ENCODE measurements around the gene GRID2IP.
"Not testable (repeated sequence)": the region's sequence is repeated elsewhere in the genome, so short reads cannot be mapped to it uniquely, and the experiment has no call there.

GRID2IP gene

DNA sequence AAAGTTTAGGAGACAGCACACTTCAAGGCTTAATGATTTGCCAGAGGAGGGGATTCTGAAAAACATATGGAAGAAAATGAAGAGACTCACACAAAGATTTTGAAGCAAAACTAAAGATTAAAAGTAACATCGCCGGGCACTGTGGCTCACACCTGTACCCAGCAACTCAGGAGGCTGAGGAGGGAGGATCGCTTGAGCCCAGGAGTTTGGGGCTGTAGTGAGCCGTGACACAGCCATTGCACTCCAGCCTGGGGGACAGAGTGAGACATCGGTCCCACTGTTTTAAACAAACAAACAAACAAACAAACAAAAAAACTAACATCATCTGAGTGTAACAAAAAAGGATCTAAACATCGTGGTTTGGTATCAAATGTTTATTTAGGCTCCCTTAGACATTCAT is 69.8 kb downstream of the GRID2IP start:
- no peaks in the 10 kb centered on the region for H3K27me3 ChIP-seq (ENCODE audit: insufficient read depth, low read length)
- no peaks in the 10 kb centered on the region for H3K9me3 ChIP-seq (ENCODE audit: low read length)
- H3K4me1 ChIP-seq (ENCODE audit: insufficient read depth, low read length), result peaks cover 15% of the 10 kb centered on the region
- H2AFZ ChIP-seq (ENCODE audit: low read depth, low read length), result no peak overlapping the region
- H3K4me3 ChIP-seq (ENCODE audit: low read length), result no peak overlapping the region
- H3K36me3 ChIP-seq (ENCODE audit: insufficient read depth, low read length), result peaks cover 21% of the 10 kb centered on the region

DNA sequence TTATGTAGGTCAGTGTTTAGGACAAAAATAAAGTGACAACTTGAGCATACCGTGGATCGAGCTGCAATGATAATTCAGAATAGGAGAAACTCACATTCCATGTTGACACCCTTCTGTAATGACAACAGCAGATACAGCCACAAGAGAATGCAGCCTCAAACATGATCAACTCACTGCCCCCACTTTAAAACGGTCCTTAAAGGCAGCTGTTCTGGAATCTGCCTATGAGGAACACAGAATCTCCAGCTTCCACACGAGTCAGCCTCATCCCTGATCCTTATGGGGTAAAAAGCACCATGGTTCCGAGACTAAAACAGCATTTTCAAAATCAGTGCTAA is 71.0 kb downstream of the GRID2IP start:
- H3K9me3 ChIP-seq (ENCODE audit: low read length), result no peaks in the 10 kb centered on the region
- peaks cover 23% of the 10 kb centered on the region for H3K36me3 ChIP-seq (ENCODE audit: insufficient read depth, low read length)
- no peaks in the 10 kb centered on the region for H3K27me3 ChIP-seq (ENCODE audit: insufficient read depth, low read length)
- H3K4me3 ChIP-seq (ENCODE audit: low read length), result no peak overlapping the region
- H3K4me1 ChIP-seq (ENCODE audit: insufficient read depth, low read length), result peaks cover 15% of the 10 kb centered on the region
- H2AFZ ChIP-seq (ENCODE audit: low read depth, low read length), result no peak overlapping the region

DNA sequence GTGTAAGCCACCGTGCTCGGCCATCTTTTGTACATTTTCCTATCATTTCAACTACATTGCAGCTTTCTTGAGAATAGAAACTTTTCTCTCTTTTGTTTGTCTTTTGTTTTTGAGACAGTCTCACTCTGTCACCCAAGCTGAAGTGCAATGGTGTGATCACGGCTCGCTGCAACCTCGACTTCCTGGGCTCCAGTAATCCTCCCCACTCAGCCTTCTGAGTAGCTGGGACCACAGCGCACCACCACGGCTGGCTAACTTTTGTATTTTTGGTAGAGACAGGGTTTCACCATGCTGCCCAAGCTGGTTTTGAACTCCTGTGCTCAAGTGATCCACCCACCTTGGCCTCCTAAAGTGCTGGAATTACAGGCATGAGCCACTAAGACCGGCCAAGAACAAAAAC is 72.2 kb downstream of the GRID2IP start:
- Histone ChIP-seq H3K36me3 (ENCODE audit: insufficient read depth, low read length) (peaks cover 27% of the 10 kb centered on the region), H2AFZ (ENCODE audit: low read depth, low read length) (no peak overlapping the region), H3K4me1 (ENCODE audit: insufficient read depth, low read length) (peaks cover 15% of the 10 kb centered on the region), H3K27me3 (ENCODE audit: insufficient read depth, low read length) (no peaks in the 10 kb centered on the region), H3K9me3 (ENCODE audit: low read length) (no peaks in the 10 kb centered on the region), H3K4me3 (ENCODE audit: low read length) (no peak overlapping the region)

DNA sequence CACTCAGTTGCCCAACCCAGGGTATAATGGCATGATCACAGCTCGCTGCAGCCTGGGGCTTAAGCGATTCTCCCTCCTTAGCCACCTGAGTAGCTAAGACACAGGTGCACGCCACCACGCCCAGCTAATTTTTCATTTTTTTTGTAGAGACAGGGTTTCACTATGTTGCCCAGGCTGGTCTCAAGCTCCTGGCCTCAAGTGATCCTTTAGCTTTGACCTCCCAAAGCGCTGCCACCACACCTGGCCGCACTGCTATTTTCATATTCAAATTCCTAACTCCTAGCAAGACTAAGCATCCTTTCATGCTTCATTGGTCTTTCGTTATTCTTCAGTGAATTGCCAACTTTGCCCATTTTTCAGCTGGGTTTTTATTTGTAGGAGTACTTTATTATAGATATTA is 73.1 kb downstream of the GRID2IP start:
- Histone ChIP-seq H3K27me3 (ENCODE audit: insufficient read depth, low read length) (no peaks in the 10 kb centered on the region), H3K4me3 (ENCODE audit: low read length) (no peak overlapping the region), H3K36me3 (ENCODE audit: insufficient read depth, low read length) (peaks cover 36% of the 10 kb centered on the region), H2AFZ (ENCODE audit: low read depth, low read length) (no peak overlapping the region), H3K9me3 (ENCODE audit: low read length) (no peaks in the 10 kb centered on the region), H3K4me1 (ENCODE audit: insufficient read depth, low read length) (peaks cover 15% of the 10 kb centered on the region)

DNA sequence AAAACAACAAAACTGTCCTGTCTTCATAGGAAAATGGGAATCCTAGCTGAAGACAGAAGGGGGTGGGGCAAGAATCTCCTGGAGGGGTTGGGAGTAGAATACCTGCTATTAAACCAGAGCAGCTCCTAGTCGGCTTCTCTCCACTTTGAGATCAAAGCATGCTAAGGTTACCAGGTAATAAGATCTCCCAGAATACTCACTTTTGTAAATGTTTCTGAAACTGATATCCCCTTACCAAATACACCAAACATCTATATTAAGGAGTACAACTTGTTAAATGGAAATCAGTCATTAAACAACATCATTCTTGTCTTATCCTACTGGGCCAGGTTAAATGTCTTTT is 74.0 kb downstream of the GRID2IP start:
- Histone ChIP-seq H3K4me1 (ENCODE audit: insufficient read depth, low read length) (peaks cover 9% of the 10 kb centered on the region), H3K27me3 (ENCODE audit: insufficient read depth, low read length) (no peaks in the 10 kb centered on the region), H3K36me3 (ENCODE audit: insufficient read depth, low read length) (peaks cover 43% of the 10 kb centered on the region), H2AFZ (ENCODE audit: low read depth, low read length) (no peak overlapping the region), H3K9me3 (ENCODE audit: low read length) (no peaks in the 10 kb centered on the region), H3K4me3 (ENCODE audit: low read length) (no peak overlapping the region)

DNA sequence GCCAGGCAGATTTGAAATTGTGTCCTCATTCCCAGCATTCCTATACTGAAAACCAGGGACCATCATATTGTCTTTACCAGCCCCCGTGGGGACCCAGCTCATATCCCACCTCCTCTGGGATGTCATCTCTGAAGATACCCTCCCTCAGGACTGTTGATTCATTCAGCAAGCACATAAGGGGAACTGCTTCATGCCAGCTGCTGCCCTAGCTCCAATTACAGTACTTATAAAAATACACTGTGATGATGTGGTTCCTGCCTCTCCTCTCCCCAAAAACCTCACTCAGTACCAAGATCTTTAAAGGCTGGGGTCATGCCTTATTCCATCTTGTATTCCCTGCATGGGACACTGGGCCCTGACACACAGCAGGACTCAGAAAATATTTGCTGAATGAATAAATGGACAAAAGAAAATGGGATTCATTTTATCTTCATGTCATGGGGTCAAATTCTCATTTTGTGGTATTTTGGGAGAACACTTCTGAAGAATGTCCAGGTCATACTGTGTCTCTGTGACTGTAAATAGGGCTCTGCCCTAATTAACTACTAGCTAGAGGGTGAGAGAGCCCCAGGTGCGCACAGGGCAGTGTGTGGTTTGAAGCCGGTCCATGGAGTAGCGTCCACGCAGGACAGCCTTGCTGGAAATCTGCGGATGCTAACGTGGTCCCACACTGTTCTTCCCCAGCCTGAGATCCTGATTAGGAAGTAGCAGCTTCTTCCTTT is 74.5 kb downstream of the GRID2IP start:
- no peaks in the 10 kb centered on the region for H3K9me3 ChIP-seq (ENCODE audit: low read length)
- peaks cover 7% of the 10 kb centered on the region for H3K4me1 ChIP-seq (ENCODE audit: insufficient read depth, low read length)
- peaks cover 44% of the 10 kb centered on the region for H3K36me3 ChIP-seq (ENCODE audit: insufficient read depth, low read length)
- H3K4me3 ChIP-seq (ENCODE audit: low read length), result no peak overlapping the region
- H3K27me3 ChIP-seq (ENCODE audit: insufficient read depth, low read length), result no peaks in the 10 kb centered on the region
- no peak overlapping the region for H2AFZ ChIP-seq (ENCODE audit: low read depth, low read length)

DNA sequence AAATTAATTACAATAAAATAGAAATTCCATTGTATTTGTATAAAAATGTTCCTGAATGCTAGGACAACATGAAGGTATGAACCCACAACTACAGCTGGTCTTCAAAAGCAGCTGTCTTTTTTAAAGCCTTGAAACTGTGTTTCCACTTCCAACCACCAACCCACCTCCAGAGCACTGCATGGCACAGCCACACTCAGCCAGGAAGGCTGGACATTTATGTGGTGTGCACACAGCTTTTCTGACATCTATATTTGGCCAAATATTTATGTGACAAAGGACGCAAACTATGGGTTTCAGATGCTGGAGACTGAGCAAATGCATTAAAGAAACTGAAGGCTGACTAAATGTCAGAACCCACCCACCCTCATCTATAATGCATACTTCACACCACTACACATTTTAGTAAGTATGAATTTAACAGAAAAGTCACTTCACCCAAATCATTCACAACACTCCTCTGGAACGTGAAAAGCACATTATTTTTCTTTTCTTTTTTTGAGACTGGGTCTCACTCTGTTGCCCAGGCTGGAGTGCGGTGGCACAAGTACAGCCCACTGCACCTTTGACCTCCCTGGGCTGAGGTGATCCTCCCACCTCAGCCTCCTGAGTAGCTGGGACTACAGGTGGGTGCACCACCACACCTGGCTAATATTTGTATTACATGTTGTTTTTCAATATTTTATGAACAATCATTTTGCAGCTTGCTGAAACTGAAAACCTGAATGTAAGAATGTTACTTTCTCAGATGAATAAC is 75.7 kb downstream of the GRID2IP start:
- H3K4me3 ChIP-seq (ENCODE audit: low read length), result no peak overlapping the region
- H3K9me3 ChIP-seq (ENCODE audit: low read length), result no peaks in the 10 kb centered on the region
- peaks cover 46% of the 10 kb centered on the region for H3K36me3 ChIP-seq (ENCODE audit: insufficient read depth, low read length)
- H3K4me1 ChIP-seq (ENCODE audit: insufficient read depth, low read length), result peaks cover 7% of the 10 kb centered on the region
- no peaks in the 10 kb centered on the region for H3K27me3 ChIP-seq (ENCODE audit: insufficient read depth, low read length)
- H2AFZ ChIP-seq (ENCODE audit: low read depth, low read length), result no peak overlapping the region

DNA sequence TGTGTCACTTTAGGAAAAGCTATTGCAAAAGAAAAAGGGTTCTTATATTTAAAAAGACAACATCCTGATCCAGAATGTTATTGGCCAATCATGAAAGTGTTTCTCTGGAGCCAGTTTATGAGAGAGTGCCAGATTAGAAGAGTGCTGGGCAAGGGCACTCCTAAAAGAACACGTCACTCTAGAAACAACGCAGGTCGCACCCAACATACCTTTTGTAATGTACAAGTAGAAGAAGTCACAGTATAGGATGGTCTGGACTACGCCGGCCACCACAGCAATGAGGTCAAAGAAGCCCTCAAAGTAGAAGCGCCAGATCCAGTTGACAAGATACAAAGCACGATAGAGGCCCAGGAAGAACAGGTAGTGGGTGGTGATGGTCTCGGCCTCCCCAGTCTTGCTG is 85.4 kb downstream of the GRID2IP start:
- H3K4me3 ChIP-seq (ENCODE audit: low read length), result no peak overlapping the region

DNA sequence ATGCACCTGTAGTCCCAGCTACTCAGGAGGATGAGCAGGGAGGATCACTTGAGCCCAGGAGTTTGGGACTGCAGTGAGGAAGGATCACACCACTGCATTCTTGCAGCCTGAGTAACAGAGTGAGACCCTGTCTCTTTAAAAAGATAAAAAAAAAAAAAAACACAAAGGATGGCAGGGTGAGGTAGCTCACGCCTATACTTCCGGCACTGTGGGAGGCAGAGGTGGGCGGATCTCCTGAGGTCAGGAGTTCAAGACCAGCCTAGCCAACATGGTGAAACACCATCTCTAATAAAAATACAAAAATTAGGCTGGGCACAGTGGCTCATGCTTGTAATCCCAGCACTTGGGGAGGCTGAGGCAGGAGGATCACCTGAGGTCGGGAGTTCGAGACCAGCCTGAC is 87.7 kb downstream of the GRID2IP start:
- H3K9me3 ChIP-seq (ENCODE audit: low read length), result peaks cover 17% of the 10 kb centered on the region
- H3K27me3 ChIP-seq (ENCODE audit: insufficient read depth, low read length); H3K4me1 ChIP-seq (ENCODE audit: insufficient read depth, low read length); H3K4me3 ChIP-seq (ENCODE audit: low read length); H2AFZ ChIP-seq (ENCODE audit: low read depth, low read length): not testable (repeated sequence)
- H3K36me3 ChIP-seq (ENCODE audit: insufficient read depth, low read length), result peaks cover 59% of the 10 kb centered on the region

More for the DNA sequence above, 85.4 kb downstream of the GRID2IP start:
- H2AFZ ChIP-seq (ENCODE audit: low read depth, low read length), result no peak overlapping the region
- H3K27me3 ChIP-seq (ENCODE audit: insufficient read depth, low read length), result no peaks in the 10 kb centered on the region
- H3K4me1 ChIP-seq (ENCODE audit: insufficient read depth, low read length), result no peaks in the 10 kb centered on the region
- peaks cover 64% of the 10 kb centered on the region for H3K36me3 ChIP-seq (ENCODE audit: insufficient read depth, low read length)
- peaks cover 20% of the 10 kb centered on the region for H3K9me3 ChIP-seq (ENCODE audit: low read length)

DNA sequence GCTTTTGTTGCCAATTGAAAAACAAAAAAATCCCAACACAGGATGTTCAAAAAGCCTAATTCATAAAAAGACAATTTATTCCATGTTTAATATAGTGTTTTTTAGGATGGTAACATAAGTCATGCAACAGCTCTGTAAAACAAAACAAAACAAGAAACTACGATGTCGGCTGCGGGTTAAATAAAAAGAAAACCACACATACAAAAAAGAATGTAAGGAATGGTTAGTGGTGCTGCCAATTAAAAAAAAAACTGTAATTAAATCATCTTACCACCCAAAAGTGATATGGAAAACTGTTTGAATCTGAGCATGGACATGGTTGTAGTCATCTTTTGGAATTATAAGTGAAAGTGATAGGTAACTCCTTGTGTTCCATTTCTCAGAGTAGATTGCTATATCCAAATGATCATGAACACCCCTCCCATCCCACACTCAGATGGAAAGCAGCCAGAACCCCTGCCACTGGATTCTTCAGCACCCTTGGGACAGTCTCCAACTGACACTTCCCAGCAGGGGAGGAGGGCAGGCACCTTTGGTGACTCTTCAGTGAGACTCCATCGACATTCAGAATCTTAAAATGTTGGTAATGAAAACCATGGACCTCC is 89.2 kb downstream of the GRID2IP start:
- Histone ChIP-seq H3K4me1 (ENCODE audit: insufficient read depth, low read length) (no peaks in the 10 kb centered on the region), H2AFZ (ENCODE audit: low read depth, low read length) (no peak overlapping the region), H3K36me3 (ENCODE audit: insufficient read depth, low read length) (peaks cover 48% of the 10 kb centered on the region), H3K9me3 (ENCODE audit: low read length) (peaks cover 11% of the 10 kb centered on the region), H3K4me3 (ENCODE audit: low read length) (no peak overlapping the region), H3K27me3 (ENCODE audit: insufficient read depth, low read length) (no peaks in the 10 kb centered on the region)

DNA sequence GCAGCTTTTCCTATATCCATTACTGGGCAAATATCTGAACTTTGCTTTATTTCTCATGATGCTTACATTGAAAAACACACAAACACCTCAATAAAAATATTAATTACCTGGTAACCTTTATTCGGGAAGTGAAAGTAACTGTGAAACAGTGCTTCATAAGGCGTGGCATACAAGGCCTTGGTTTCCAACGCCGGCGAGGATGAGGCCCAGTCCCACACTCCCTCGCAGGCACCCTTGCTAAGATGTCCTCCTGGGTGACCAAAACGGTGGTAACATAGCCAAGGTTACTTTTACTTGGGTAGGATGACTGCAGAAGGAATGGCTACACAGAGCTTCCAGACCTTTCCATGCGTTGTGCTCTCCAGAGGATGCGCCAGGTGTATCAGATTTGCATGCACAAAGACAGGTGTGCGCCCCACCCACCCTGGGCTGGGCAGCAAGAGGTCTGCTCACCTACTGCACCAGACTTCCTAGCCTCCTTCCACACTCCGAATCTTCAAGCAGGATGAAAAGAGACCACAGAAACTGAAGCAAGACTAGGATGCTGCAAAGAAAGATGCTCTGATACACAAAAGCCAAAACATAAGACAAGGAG is 90.2 kb downstream of the GRID2IP start:
- peaks cover 39% of the 10 kb centered on the region for H3K36me3 ChIP-seq (ENCODE audit: insufficient read depth, low read length)

DNA sequence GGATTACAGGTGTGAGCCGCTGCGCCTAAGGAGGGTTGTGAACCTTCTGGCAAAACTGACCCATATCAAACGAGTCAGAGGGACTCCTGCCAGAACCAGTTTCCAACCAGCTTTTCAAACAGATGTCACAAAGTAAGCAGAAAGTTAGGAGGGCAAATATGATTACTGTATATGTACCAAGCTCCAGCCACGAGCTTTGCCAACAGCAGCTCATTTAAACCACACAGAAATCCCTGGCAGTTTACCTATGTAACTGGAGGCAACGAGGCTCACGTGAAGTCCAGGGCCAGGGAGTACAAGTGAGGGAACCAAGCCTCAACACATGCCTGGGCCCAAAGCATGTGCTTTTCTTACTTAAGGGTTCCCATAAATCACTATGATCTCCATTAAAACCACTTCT is 91.0 kb downstream of the GRID2IP start:
- Histone ChIP-seq H3K9me3 (ENCODE audit: low read length) (no peaks in the 10 kb centered on the region), H3K4me1 (ENCODE audit: insufficient read depth, low read length) (no peaks in the 10 kb centered on the region), H3K27me3 (ENCODE audit: insufficient read depth, low read length) (no peaks in the 10 kb centered on the region), H2AFZ (ENCODE audit: low read depth, low read length) (no peak overlapping the region), H3K4me3 (ENCODE audit: low read length) (no peak overlapping the region), H3K36me3 (ENCODE audit: insufficient read depth, low read length) (peaks cover 31% of the 10 kb centered on the region)

More for the DNA sequence above, 90.2 kb downstream of the GRID2IP start:
- Histone ChIP-seq H3K9me3 (ENCODE audit: low read length) (peaks cover 3% of the 10 kb centered on the region), H3K4me3 (ENCODE audit: low read length) (no peak overlapping the region), H3K4me1 (ENCODE audit: insufficient read depth, low read length) (no peaks in the 10 kb centered on the region), H3K27me3 (ENCODE audit: insufficient read depth, low read length) (no peaks in the 10 kb centered on the region), H2AFZ (ENCODE audit: low read depth, low read length) (no peak overlapping the region)

DNA sequence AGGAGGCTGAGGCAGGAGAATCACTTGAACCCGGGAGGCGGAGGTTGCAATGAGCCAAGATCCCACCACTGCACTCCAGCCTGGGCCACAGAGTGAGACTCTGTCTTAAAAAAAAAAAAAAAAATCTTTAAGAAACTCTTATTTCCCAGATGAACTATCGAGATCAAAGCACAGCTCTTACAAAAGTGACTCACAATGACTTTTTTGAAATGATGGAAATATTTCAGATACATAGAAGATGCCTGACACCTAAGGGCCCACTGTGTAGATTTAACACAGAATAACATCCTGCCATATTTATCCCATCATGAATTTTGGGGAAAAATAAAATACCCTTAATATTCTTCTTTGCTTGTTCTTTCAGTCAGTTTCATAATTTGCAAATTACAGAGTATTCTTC is 92.6 kb downstream of the GRID2IP start:
- H3K4me3 ChIP-seq (ENCODE audit: low read length); H3K4me1 ChIP-seq (ENCODE audit: insufficient read depth, low read length); H3K9me3 ChIP-seq (ENCODE audit: low read length); H3K27me3 ChIP-seq (ENCODE audit: insufficient read depth, low read length); H2AFZ ChIP-seq (ENCODE audit: low read depth, low read length): not testable (repeated sequence)
- peaks cover 27% of the 10 kb centered on the region for H3K36me3 ChIP-seq (ENCODE audit: insufficient read depth, low read length)

All from neuron (in vitro differentiated cells).